Hematopoietic multipotent progenitor cell treated with erythropoietin and hydrocortisone succinate and interleukin-3 and kit ligand, for 17 days (in vitro differentiated cells): ENCODE measurements around the gene SHKBP1.

Experiments
- DNase-seq: peaks from one replicate; pipeline ENCODE4 v3.0.0-alpha.2; 2015; ENCODE audit warnings: low spot score

SHKBP1 gene

DNA sequence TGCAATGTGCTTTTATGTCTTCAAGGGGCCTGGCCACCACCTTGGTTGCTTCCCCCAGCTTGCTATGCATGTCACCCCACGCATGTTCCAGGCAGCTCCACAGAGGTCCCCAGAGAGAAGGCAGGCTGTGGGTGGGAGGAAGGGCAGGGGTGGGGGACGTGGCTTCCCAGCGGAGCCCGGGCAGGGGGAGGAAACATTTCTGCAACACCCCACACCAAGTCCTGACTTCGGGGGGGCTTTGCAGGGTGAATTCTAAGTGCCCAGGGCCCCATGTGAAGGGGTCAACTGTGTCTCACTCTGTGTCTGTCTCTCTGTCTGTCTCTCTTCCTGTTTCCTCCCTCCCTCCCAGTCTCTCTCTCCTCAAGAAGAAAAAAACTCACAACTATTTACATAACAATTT lies 64.1 kb downstream of the SHKBP1 start:
- DNase-seq: no peak
